HG03103 (cell line): ENCODE results near the gene PGGHG.
"Not testable (repeated sequence)": the region's sequence is repeated elsewhere in the genome, so short reads cannot be mapped to it uniquely, and the experiment has no call there.

Source experiments
- ATAC-seq: cut with Tn5 transposase; IDR thresholded peaks from one replicate; pipeline ENCODE4 v1.9.1; 2021; ENCODE audit warnings: low read depth; ENCODE audit not compliant: unreplicated experiment

Gene PGGHG

GRCh38 chr11:284105-285020 lies 4.6 kb upstream of the PGGHG start:
- ATAC-seq: no peak

GRCh38 chr11:285021-285893 lies 3.7 kb upstream of the PGGHG start:
- no peak for ATAC-seq

GRCh38 chr11:285894-286220 lies 3.1 kb upstream of the PGGHG start:
- no peak for ATAC-seq

GRCh38 chr11:286977-287820 lies 1.7 kb upstream of the PGGHG start:
- ATAC-seq: not testable (repeated sequence)

DNA sequence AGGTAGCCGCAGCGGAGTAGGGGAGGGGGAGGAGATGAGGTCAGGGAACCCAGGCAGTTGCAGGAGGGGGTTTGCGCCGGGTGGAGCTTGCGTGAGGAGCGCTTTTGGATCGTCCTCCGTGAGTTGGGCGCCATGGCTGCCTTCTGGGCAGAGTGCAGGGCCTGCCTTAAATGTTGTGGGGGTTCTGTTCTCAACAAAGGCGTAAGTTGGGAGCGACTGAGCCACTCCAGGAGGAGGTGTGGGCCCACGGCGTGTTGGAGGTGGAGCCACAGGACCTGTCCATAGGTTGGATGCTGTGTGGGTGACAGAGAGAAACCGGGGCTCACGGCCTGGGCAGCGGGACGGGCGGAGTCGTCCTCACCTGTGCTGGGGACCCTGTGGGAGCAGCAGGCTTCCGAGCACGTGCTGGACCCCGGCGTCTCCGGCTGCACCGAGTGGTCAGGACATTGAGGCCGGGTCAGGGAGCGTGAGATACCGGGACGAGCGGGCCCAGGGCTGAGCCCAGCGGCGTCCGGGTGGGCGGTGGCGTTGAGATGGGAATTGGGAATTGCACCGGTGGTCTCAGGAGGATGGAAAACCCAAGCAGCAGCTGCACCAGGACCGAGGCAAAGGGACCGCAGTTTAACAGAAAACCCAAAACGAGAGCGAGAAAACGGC lies 977 bp upstream of the PGGHG start:
- ATAC-seq: no peak

DNA sequence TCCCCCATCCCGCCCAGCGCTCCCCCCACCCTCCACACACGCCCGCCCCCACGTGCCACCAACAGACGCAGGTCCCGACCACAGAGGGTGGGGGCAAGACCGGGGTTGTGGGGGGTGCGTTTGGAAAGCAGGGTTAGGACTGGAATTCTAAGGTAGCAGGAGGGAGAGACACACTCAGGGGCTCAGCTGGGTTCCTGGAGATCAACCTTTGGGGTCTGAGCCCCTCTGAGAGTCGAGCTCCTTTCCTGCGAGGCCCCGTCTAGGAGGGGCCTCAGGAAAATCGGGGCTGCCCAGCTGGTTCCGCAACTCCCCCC lies 429 bp downstream of the PGGHG start:
- no peak for ATAC-seq

GRCh38 chr11:289712-290620 lies 1.0 kb downstream of the PGGHG start:
- no peak for ATAC-seq

DNA sequence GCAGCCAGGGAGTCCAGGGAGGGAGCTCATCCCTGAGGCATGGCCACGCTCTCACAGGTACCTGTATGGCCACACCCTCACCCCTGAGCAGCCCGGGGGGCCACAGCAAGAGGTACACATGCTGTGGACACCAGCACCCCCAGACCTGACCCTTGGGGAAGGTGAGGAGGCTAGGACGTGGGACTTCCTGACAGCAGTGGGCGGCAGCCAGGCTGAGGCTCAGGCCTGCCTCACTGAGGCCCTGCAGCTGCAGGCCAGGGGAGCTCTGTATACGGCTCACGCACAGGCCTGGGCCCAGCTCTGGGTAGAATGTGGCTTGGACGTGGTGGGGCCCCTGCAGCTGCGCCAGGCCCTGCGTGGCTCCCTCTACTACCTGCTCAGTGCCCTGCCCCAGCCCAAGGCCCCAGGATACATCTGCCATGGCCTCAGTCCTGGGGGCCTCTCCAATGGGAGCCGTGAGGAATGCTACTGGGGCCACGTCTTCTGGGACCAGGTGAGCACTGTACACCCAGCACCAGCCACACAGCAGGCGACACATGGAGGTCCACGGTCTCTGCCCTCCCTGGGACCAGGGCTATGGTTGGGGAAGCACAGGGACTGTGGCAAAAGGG lies 1.8 kb downstream of the PGGHG start:
- ATAC-seq: no peak

GRCh38 chr11:291281-292210 lies 2.6 kb downstream of the PGGHG start:
- ATAC-seq: no peak

DNA sequence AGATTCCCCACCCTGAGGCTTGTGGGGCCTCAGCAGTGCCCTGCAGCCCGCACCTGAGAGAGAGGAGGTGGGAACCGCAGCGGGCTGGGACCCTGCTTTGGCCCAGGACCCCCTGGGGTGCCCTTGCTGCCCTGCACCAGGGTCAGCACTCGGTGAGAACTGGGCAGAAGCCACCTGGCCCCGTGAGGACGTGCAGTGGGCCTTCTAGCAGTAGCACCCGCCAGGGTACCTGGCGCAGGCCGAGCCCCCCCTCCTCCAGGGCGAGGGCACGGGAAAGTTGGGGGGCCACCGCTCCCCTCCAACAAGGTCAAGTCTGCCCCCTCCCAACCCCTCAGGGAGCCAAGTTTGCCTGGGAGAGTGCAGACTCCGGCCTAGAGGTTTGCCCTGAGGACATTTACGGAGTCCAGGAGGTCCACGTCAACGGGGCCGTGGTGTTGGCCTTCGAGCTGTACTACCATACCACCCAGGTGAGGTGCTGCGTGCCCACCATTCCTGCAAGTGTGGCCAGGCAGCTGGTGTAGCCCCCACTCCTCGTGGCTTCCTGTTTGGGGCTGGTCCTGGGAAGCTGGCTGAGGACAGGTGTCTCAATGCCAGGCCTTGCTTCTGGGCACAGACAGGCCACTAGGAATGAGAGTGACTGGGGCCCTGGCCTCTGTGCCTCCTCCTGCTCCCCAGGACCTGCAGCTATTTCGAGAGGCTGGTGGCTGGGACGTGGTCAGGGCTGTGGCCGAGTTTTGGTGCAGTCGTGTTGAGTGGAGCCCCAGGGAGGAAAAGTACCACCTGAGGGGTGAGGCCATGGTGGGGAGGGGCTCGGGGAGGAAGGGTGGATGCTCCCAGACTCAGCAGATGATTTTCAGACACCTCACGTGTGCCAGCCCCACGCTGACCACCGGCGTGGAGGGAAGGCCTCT lies 3.5 kb downstream of the PGGHG start:
- ATAC-seq: no peak

DNA sequence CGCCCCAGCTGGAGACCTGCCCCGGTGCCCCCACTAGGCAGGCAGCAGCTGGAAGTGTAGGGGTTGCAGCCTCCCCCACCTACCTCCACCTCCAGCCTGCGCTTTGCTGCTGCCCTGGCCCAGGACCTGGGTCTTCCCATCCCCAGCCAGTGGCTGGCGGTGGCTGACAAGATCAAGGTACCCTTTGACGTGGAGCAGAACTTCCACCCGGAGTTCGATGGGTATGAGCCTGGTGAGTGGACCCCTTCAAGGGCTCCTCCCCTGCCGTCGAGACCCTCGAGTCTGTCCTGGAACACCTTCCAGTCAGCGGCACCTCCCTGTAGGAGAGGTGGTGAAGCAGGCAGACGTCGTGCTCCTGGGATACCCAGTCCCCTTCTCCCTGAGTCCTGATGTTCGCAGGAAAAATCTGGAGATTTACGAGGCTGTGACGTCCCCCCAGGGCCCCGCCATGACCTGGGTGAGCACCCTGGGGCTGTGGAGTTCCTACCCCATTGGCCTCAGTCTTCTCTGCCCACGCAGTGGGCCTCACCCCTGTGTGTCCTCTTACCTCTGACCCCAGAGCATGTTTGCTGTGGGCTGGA lies 4.4 kb downstream of the PGGHG start:
- ATAC-seq: no peak

DNA sequence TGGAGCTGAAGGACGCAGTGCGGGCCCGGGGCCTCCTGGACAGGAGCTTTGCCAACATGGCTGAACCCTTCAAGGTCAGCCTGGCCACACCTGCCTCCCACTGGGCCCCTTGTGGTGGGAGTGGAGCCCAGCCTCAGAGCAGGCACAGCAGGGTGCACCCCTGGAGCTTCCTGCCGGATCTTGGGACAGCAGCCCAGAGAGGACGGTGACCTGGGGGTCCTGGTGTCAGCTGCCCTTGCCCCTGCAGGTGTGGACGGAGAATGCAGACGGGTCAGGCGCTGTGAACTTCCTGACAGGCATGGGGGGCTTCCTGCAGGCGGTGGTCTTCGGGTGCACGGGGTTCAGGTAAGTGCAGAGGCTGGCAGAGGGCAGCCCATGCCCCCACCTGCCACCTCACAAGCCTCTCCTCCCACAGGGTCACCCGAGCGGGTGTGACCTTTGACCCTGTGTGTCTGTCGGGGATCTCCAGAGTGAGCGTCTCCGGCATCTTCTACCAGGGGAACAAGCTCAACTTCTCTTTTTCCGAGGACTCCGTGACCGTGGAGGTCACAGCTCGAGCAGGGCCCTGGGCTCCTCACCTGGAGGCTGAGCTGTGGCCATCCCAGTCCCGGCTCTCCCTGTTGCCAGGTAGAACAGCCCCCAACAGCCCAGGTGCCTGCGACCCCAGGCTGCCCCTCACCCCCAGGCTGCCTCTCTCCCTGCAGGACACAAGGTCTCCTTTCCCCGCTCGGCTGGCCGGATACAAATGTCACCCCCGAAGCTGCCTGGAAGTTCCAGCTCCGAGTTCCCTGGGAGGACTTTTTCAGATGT lies 5.1 kb downstream of the PGGHG start:
- no peak for ATAC-seq

- no peak for ATAC-seq
Measured at GRCh38 chr11:294780-295179, 5.9 kb downstream of the PGGHG start.

DNA sequence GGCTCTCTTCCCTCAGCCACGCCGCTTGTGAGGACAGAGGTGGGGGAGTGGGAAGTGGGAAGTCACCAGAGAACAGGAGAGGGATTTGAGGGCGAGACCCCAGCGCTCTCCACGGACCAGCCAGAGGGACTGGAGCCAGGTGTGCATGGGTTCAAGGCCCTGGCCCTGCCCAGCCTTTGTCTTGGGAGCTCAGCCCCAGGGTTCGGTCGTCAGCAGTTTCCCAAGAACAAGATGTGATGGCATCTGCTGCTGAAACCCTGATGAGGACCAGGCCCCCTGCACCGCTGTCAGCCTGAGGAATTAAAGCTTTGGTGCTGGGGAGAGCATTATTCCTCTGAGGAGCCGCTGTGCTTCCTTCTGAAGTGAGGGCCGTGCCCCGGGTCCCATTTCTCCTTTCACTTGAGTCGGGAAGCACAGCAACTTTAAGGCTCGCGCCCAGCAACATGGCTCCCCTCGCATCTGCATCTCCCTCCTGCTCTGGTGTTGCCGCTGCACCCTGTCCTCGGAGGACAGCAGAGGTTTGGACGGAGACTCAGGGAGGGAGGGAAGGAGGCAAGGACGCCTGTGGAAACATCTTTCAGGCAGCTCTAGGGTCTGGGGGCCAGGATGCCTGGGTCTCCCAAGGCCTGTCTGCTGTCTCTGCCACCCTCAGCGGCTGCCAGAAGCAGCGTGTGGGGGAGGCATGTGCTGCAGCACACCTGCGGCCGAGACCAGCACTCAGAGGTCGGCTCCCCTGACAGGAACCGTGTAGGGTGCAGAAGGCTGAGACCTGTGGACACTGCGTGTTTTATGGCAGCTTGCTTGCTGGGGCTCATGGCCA lies 6.6 kb downstream of the PGGHG start:
- ATAC-seq: no peak
